Kidney epithelial cell (primary cell): Measurements from ENCODE around the gene CLSTN2. TPM values are rescaled to one million over a fixed set of nuclear protein-coding genes. Genes with fewer than 3 reads are reported as not detected.

ENCODE experiments used
- DNase-seq: peaks from one replicate; pipeline ENCODE4 v3.0.0-alpha.2; 2010; ENCODE audit warnings: low read depth
- H3K27me3 ChIP-seq: 2 replicates; pipeline ENCODE4 v1.6.0; 2011; ENCODE audit warnings: low read length; ENCODE audit not compliant: control insufficient read depth, insufficient read depth
- H3K36me3 ChIP-seq: 2 replicates; pipeline ENCODE4 v1.5.1; 2011; ENCODE audit warnings: low read length; ENCODE audit not compliant: control insufficient read depth, insufficient read depth
- H3K4me3 ChIP-seq: 2 replicates; pipeline ENCODE4 v1.5.1; 2011; ENCODE audit warnings: low read depth, mild to moderate bottlenecking, control low read depth, low read length
- total RNA-seq: library from RNA; depleted of rRNA; stranded (reverse); fragments of >200 nt; gene quantifications from 2 replicates; pipeline ENCODE4 v1.2.3, GENCODE V29; 2015
- TF ChIP-seq, protein P1 (sequence below): IDR thresholded peaks from 2 replicates; pipeline ENCODE4 v1.5.1; 2011; ENCODE audit warnings: mild to moderate bottlenecking, moderate library complexity, low read length, control low read depth, inconsistent platforms; ENCODE audit not compliant: insufficient read depth, poor library complexity, severe bottlenecking

CLSTN2 gene
- total RNA-seq, 1 donor from 2014 or later: 10.9 TPM

DNA sequence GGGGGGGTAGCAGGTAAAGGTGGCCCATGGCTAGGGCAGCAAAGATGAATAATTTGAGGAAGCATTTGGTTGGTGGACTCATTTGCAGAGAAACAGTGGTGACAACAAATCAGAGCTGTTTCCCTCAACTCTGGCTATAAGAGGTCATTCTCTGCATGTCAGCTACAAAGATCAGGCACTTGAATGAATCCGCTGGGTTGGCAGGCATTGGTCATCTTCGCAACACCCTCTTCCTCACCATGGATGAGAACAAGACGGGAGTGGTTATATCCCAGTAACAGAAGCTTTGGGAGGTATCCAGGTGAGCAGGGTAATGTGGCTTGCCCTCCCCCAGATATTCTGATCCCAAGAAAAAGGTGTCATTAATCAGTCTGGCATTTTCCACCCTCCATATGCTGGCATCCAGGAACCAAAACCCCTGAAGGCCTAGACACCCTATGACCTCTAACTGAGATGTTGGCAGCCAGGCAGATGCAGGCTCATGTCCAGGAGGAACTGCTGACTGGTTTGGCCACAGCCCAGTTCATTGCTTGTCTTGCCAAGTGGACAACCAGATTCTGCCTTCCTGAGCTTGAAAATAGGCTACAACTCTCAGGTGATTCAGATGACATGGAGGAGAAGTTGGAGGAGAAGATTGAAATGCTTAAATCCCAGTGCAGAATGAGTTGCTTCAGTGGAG lies 634.0 kb downstream of the CLSTN2 start:
- no peak for DNase-seq
- no peaks in the 10 kb centered on the region for H3K27me3 ChIP-seq
- TF ChIP-seq, protein P1, sequence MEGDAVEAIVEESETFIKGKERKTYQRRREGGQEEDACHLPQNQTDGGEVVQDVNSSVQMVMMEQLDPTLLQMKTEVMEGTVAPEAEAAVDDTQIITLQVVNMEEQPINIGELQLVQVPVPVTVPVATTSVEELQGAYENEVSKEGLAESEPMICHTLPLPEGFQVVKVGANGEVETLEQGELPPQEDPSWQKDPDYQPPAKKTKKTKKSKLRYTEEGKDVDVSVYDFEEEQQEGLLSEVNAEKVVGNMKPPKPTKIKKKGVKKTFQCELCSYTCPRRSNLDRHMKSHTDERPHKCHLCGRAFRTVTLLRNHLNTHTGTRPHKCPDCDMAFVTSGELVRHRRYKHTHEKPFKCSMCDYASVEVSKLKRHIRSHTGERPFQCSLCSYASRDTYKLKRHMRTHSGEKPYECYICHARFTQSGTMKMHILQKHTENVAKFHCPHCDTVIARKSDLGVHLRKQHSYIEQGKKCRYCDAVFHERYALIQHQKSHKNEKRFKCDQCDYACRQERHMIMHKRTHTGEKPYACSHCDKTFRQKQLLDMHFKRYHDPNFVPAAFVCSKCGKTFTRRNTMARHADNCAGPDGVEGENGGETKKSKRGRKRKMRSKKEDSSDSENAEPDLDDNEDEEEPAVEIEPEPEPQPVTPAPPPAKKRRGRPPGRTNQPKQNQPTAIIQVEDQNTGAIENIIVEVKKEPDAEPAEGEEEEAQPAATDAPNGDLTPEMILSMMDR: no peak
- H3K4me3 ChIP-seq: no peak overlapping the region
- H3K36me3 ChIP-seq: no peaks in the 10 kb centered on the region

DNA sequence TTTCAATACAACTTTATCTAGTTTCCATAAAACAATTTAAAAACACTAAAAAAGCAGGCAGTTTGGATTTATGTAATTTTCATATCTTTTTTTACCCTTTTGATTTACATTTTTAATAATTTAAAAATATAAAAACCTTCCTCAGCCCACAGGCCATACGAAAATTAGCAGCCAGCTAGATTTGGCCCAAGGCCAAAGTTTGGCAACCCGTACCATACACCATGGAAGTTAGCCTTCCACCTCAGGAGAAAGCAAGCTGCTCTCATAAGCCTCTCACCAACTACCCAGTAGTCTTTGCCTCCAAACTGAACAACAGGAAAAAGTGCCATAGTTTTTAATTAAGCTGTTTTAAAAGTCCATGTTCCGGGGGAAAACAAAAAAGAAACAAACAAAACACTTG lies 635.6 kb downstream of the CLSTN2 start:
- H3K27me3 ChIP-seq: no peaks in the 10 kb centered on the region
- no peaks in the 10 kb centered on the region for H3K36me3 ChIP-seq
- TF ChIP-seq, protein P1: no peak
- no peak for DNase-seq
- no peak overlapping the region for H3K4me3 ChIP-seq

DNA sequence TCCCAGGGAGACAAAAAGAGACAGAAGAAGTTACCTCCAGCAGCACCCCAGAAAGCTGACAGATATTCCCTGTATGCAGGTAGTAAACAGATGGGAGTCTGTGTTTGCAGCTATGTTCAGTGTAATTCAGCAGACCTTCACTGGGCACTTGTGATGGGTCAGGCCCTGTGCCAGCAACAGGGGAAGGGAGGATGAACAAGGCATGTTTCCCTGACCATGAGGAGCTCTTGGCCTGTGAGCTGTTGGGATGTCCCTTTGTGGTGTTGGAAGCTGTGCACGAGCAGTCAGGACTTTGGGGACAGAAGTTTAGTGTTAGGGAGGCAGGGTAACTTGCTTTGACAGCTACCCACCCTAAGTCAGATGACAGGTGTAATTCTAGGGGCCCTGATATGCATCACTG lies 636.9 kb downstream of the CLSTN2 start:
- DNase-seq: no peak
- Histone ChIP-seq H3K36me3 (no peaks in the 10 kb centered on the region), H3K4me3 (no peak overlapping the region), H3K27me3 (no peaks in the 10 kb centered on the region)
- TF ChIP-seq, protein P1: no peak

GRCh38 chr3:140572334-140572733 lies 637.3 kb downstream of the CLSTN2 start:
- H3K27me3 ChIP-seq: no peaks in the 10 kb centered on the region

DNA sequence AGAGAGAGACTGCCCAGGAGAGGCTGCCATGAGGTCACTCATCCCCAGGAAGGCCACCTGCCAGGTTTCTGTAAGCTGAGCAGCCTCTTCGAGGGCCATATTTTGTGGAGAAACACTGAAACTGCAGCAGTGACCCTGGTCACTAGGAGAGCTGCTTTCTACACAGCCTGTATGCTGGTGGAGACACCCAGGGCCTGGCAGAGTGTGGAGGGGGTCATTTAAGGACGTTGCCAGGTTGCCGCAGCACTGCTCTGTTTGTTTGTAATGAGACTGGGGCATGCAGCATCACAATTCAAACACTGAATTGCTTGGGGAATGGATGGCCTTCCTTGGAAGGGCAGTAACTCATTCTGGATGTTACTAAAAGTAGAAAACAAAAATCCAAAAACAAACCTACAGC lies 638.0 kb downstream of the CLSTN2 start:
- no peaks in the 10 kb centered on the region for H3K36me3 ChIP-seq
- no peak for DNase-seq
- TF ChIP-seq, protein P1: no peak
- H3K4me3 ChIP-seq: no peak overlapping the region
- H3K27me3 ChIP-seq: no peaks in the 10 kb centered on the region

More at GRCh38 chr3:140572334-140572733, 637.3 kb downstream of the CLSTN2 start:
- Histone ChIP-seq H3K4me3 (no peak overlapping the region), H3K36me3 (no peaks in the 10 kb centered on the region)
- TF ChIP-seq, protein P1: no peak
- DNase-seq: no peak

- TF ChIP-seq, protein P1: no peak
- Histone ChIP-seq H3K4me3 (no peak overlapping the region), H3K36me3 (no peaks in the 10 kb centered on the region), H3K27me3 (no peaks in the 10 kb centered on the region)
- DNase-seq: no peak
Measured at GRCh38 chr3:140574375-140574774, 639.4 kb downstream of the CLSTN2 start.
